Osteoblast (primary cell): ENCODE measurements around the gene YIPF3. TPM values are rescaled to one million over a fixed set of nuclear protein-coding genes. Genes with fewer than 3 reads are reported as not detected.
A peak's percentile ranks its signal among the peaks of the same experiment; 100 is the strongest.

Experiments used
- DNase-seq: peaks from one replicate; pipeline ENCODE4 v3.0.0; 2011; ENCODE audit warnings: low spot score, mixed read lengths; ENCODE audit not compliant: insufficient read length; ENCODE audit errors: missing footprints
- H2AFZ ChIP-seq: 2 replicates; pipeline ENCODE4 v1.6.0; 2011; ENCODE audit warnings: mild to moderate bottlenecking, low read length
- H3K27ac ChIP-seq: 2 replicates; pipeline ENCODE4 v1.5.1; 2011; ENCODE audit warnings: mild to moderate bottlenecking, low read depth, low read length, moderate library complexity
- H3K27me3 ChIP-seq: 2 replicates; pipeline ENCODE4 v1.6.0; 2012; ENCODE audit warnings: mild to moderate bottlenecking, control low read depth, inconsistent platforms, low read length, moderate library complexity; ENCODE audit not compliant: insufficient read depth
- H3K36me3 ChIP-seq: 2 replicates; pipeline ENCODE4 v1.5.1; 2011; ENCODE audit warnings: mild to moderate bottlenecking, low read length, control low read depth, moderate library complexity; ENCODE audit not compliant: insufficient read depth
- H3K4me1 ChIP-seq: 2 replicates; pipeline ENCODE4 v1.5.1; 2011; ENCODE audit warnings: mild to moderate bottlenecking, low read length, control low read depth, moderate library complexity; ENCODE audit not compliant: insufficient read depth
- H3K4me2 ChIP-seq: 2 replicates; pipeline ENCODE4 v1.6.0; 2011; ENCODE audit warnings: mild to moderate bottlenecking, low read length; ENCODE audit not compliant: insufficient read depth
- H3K4me3 ChIP-seq: fragments of 200-600 bp; sonication (generic); 3 replicates; pipeline ENCODE4 v1.5.1; 2012; ENCODE audit warnings: mild to moderate bottlenecking, low read length, inconsistent platforms; ENCODE audit not compliant: insufficient read depth
- H3K79me2 ChIP-seq: 2 replicates; pipeline ENCODE4 v1.6.0; 2012; ENCODE audit warnings: mild to moderate bottlenecking, low read length, control low read depth, inconsistent platforms; ENCODE audit not compliant: insufficient read depth
- H3K9me3 ChIP-seq: 2 replicates; pipeline ENCODE4 v1.5.1; 2011; ENCODE audit warnings: low read depth, low read length, control low read depth
- H4K20me1 ChIP-seq: 2 replicates; pipeline ENCODE4 v1.6.0; 2012; ENCODE audit warnings: mild to moderate bottlenecking, low read length, control low read depth; ENCODE audit not compliant: insufficient read depth
- total RNA-seq: library from RNA; depleted of rRNA; stranded (reverse); fragments of >200 nt; gene quantifications from 2 replicates; pipeline ENCODE4 v1.2.3, GENCODE V29; 2012
- TF ChIP-seq, protein P1 (sequence below): IDR thresholded peaks from 2 replicates; pipeline ENCODE4 v1.5.1; 2011; ENCODE audit warnings: mild to moderate bottlenecking, low read depth, low read length, moderate library complexity; ENCODE audit errors: extremely low read depth

The YIPF3 gene
- total RNA-seq, 1 donor: 98.8 TPM

DNA sequence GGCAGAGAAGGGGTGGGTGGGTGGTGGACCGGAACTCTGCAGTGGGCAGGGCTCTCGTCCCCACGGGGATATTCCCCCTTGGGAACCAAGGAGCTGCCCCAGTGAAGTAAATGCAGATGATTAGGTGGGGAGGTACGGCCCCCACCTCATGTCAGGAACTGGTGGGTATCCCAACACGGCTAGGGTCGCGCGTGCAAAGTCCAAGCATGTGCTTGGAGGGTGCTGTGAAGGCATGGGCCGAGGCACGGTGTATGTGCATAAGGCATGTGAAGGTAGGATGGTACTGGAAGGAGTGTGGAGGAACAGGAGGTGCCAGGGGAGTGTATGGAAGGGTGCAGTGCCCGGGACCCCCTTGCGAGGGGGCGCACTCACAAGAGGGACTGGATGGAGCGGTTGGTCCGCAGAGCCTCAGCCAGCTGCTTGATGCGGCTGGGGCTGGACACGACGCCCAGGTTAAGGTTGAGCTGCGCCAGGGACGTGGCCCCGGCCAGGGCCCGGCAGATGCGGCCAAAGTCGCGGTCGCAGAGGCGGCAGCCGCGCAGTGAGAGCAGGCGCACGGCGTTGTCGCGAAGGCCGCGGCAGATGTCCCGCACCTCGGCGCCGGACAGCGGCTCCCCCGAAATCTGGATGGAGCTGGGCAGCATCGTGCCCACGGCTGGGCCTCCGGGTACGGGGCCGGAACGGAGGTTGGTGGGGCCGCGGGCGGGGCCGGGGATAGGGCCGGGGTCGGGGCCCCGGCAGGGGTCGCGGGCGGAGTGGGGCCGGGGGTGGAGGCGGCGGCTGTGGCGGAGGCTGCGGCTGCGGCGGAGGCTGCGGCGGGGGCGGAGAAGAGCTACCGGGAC is 7.4 kb downstream of the YIPF3 start:
- peak overlapping the region; percentile 65 for H2AFZ ChIP-seq
- peak overlapping the region; percentile 81 for H3K4me3 ChIP-seq
- TF ChIP-seq, protein P1, sequence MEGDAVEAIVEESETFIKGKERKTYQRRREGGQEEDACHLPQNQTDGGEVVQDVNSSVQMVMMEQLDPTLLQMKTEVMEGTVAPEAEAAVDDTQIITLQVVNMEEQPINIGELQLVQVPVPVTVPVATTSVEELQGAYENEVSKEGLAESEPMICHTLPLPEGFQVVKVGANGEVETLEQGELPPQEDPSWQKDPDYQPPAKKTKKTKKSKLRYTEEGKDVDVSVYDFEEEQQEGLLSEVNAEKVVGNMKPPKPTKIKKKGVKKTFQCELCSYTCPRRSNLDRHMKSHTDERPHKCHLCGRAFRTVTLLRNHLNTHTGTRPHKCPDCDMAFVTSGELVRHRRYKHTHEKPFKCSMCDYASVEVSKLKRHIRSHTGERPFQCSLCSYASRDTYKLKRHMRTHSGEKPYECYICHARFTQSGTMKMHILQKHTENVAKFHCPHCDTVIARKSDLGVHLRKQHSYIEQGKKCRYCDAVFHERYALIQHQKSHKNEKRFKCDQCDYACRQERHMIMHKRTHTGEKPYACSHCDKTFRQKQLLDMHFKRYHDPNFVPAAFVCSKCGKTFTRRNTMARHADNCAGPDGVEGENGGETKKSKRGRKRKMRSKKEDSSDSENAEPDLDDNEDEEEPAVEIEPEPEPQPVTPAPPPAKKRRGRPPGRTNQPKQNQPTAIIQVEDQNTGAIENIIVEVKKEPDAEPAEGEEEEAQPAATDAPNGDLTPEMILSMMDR: no peak
- no peaks in the 10 kb centered on the region for H3K27me3 ChIP-seq
- H3K4me1 ChIP-seq: peaks cover 17% of the 10 kb centered on the region
- no peak for DNase-seq
- no peak overlapping the region for H3K27ac ChIP-seq
- peaks cover 13% of the 10 kb centered on the region for H3K79me2 ChIP-seq
- peaks cover 25% of the 10 kb centered on the region for H4K20me1 ChIP-seq
- H3K9me3 ChIP-seq: no peaks in the 10 kb centered on the region
- H3K36me3 ChIP-seq: peaks cover 47% of the 10 kb centered on the region
- H3K4me2 ChIP-seq: peak overlapping the region; percentile 86

DNA sequence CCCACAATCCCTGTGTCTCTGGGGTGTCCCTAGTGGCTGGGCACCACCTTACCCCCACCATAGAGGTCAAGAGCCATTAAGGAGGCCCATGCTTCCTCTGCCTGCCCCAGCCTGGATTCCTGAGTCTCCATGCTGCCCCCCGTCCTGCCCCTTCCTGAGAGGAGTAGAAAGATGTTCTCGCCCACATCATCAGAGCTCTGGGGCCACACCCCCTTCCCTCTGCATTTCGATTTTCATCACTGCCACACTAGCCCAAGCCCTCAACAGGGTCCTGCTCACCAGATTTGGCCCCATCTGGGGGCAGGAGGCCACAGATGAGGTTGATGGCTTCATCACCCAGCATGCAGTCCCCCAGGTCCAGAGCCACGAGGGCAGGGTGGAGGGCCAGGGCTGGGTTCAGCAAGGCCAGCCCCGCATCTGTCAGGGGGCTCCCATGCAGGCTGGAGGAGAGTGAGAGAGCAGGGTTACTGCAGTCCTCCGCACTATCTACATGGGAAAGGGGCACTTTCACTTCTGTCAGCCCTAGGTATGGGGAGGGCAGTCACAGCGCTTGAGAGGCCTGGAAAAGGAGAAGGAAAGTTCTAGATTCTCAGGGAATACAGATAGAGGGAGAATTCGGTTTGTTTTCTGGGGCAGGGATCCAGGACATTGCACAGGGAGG is 8.1 kb downstream of the YIPF3 start:
- H3K4me2 ChIP-seq: peak overlapping the region; percentile 86
- TF ChIP-seq, protein P1: no peak
- H3K4me3 ChIP-seq: no peak overlapping the region
- no peak for DNase-seq
- no peak overlapping the region for H2AFZ ChIP-seq
- peaks cover 43% of the 10 kb centered on the region for H3K36me3 ChIP-seq
- H3K79me2 ChIP-seq: peaks cover 8% of the 10 kb centered on the region
- no peaks in the 10 kb centered on the region for H3K9me3 ChIP-seq
- no peak overlapping the region for H3K27ac ChIP-seq
- H4K20me1 ChIP-seq: peaks cover 24% of the 10 kb centered on the region
- H3K4me1 ChIP-seq: peaks cover 17% of the 10 kb centered on the region
- H3K27me3 ChIP-seq: no peaks in the 10 kb centered on the region

DNA sequence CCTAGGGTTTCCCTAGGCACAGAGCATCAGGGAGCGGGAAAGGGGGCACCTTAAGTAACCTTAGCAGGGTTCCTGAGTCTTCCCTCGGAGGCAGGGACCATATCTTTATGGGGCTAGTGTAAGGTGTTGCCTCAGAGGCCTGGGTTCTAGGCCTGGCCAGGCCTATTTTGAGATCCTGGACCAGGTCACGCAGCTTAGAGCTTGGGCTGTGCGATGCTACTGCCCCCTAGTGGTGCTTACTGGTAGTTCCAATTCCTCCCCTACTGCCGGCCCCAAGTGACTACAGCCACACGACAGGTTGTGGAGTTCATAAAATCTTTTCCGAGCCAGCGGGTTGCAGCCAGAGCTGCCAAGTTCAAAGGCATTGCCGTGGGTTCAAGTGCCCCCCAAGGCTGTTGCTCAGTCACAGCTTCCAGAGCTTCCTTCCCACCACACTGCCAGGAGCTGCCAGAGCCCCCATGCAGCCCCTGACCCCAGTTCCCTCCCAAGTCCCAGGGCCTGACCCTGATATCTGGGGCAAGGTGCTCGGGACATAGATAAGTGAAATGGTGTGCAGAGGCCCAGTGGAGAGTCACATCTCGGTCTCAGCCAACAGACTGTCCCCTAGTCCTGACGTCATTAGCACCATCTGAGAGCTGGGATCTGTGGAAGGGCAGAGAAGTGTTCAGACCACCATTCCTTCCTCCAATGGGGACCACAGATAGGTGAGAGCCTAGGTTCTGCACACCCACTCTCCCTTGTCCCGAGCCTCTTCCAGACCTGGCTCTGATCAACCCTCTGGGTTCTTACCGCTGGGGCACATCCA is 9.9 kb downstream of the YIPF3 start:
- no peaks in the 10 kb centered on the region for H3K79me2 ChIP-seq
- no peak overlapping the region for H2AFZ ChIP-seq
- peaks cover 43% of the 10 kb centered on the region for H3K36me3 ChIP-seq
- peak; percentile 98 for DNase-seq
- H3K4me3 ChIP-seq: no peak overlapping the region
- TF ChIP-seq, protein P1: peak; percentile 98
- no peaks in the 10 kb centered on the region for H3K27me3 ChIP-seq
- peaks cover 17% of the 10 kb centered on the region for H3K4me1 ChIP-seq
- H3K27ac ChIP-seq: no peak overlapping the region
- H4K20me1 ChIP-seq: peaks cover 9% of the 10 kb centered on the region
- H3K4me2 ChIP-seq: no peak overlapping the region
- no peaks in the 10 kb centered on the region for H3K9me3 ChIP-seq

DNA sequence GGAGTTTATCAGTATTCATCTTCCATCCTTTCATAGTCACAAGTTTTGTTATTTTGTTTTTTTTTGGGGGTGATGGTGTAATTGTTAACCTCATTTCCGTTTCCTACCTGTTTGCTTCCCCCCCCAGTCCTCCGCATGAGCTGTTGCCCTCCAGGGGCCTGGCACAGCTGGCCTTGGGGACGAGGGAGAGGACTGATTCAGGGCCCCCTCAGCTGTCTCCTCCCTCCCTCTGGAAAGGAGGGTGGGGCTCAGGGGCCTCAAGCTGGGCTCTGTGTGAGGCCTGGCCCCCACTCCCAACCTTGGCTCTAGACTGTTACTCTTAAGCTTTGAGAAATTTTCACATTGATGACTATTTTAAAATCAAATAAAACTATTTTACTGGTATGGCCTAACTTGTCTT is 10.6 kb downstream of the YIPF3 start:
- no peaks in the 10 kb centered on the region for H3K79me2 ChIP-seq
- H3K27me3 ChIP-seq: no peaks in the 10 kb centered on the region
- DNase-seq: no peak
- TF ChIP-seq, protein P1: no peak
- H3K4me1 ChIP-seq: peaks cover 17% of the 10 kb centered on the region
- H2AFZ ChIP-seq: no peak overlapping the region
- peaks cover 4% of the 10 kb centered on the region for H4K20me1 ChIP-seq
- no peak overlapping the region for H3K27ac ChIP-seq
- peaks cover 38% of the 10 kb centered on the region for H3K36me3 ChIP-seq
- no peak overlapping the region for H3K4me3 ChIP-seq
- H3K9me3 ChIP-seq: no peaks in the 10 kb centered on the region
- H3K4me2 ChIP-seq: no peak overlapping the region
